ENCODE results near the gene BOC. TPM values are rescaled to one million over a fixed set of nuclear protein-coding genes. Genes with fewer than 3 reads are reported as not detected.

The BOC gene
- total and polyA plus RNA-seq, 2 donors (not counting 3 experiments of a cell fraction or from before 2014, with no cell fraction given): 0.07 TPM; not detected in 1

DNA sequence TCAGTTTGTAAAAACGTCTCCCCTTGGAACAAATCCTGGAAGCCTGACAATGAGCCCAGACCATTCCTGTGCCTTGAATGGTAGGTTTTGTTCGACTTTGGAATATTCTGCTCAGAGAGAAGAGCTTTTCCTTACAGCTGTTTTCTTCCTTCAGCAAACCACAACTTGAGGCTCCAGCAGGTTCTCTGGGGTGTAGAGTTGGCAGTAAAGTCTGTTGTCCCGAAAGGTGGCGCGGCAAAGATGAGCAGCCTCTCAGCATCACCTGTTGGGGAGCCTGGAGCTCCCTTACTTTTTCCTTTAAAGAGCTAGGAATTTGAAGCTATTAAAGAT lies 65.4 kb downstream of the BOC start:
- no peak for DNase-seq (ENCODE audit: low read depth, low spot score)
- no TSS peak for BruUV-seq (replicated peaks)
- Histone ChIP-seq H3K9me3 (replicated peaks; ENCODE audit: control insufficient read depth, insufficient read depth, low read length) (no peaks in the 10 kb centered on the region), H3K9ac (replicated peaks; ENCODE audit: extremely low read depth, insufficient read depth, low read length) (peak overlapping the region; percentile 52), H3K36me3 (ENCODE audit: control insufficient read depth in 2 of 2, extremely low read depth in 1 of 2, insufficient read depth in 2 of 2, low read length in 2 of 2) (no peaks in the 10 kb centered on the region), H3K27ac (ENCODE audit: insufficient read depth, low read depth, low read length) (peak overlapping the region; percentile 23), H3K4me2 (ENCODE audit: insufficient read depth, low read length) (peak overlapping the region; percentile 63), H2AFZ (ENCODE audit: low read depth, low read length) (peak overlapping the region; percentile 58), H3K4me1 (ENCODE audit: control insufficient read depth, extremely low read depth, insufficient read depth, low read length) (peaks cover 5% of the 10 kb centered on the region), H3K79me2 (ENCODE audit: control insufficient read depth, insufficient read depth, low read length) (no peaks in the 10 kb centered on the region), H3K27me3 (ENCODE audit: control insufficient read depth in 2 of 2, insufficient read depth in 2 of 2, low read length in 2 of 2) (peaks cover 0 to 3% of the 10 kb centered on the region in 2 experiments), H3K4me3 (replicated peaks in 1 of 3; ENCODE audit: insufficient read depth in 1 of 3, low read depth in 1 of 3, low read length in 3 of 3) (no peak overlapping the region), H3K9me1 (replicated peaks; ENCODE audit: control insufficient read depth, extremely low read depth, insufficient read depth, low read length) (no peaks in the 10 kb centered on the region), H4K20me1 (replicated peaks; ENCODE audit: control insufficient read depth, extremely low read depth, insufficient read depth, low read length) (no peaks in the 10 kb centered on the region)
- CTCF ChIA-PET: interaction anchor here (0.7 to 3.4 kb wide), 4 partner anchors 11 to 350 kb away, joined by 3 to 26 read pairs (median 3); no protein-coding TSS in a partner anchor
- POLR2A ChIA-PET: no interaction called here
- TF ChIP-seq, protein P1, sequence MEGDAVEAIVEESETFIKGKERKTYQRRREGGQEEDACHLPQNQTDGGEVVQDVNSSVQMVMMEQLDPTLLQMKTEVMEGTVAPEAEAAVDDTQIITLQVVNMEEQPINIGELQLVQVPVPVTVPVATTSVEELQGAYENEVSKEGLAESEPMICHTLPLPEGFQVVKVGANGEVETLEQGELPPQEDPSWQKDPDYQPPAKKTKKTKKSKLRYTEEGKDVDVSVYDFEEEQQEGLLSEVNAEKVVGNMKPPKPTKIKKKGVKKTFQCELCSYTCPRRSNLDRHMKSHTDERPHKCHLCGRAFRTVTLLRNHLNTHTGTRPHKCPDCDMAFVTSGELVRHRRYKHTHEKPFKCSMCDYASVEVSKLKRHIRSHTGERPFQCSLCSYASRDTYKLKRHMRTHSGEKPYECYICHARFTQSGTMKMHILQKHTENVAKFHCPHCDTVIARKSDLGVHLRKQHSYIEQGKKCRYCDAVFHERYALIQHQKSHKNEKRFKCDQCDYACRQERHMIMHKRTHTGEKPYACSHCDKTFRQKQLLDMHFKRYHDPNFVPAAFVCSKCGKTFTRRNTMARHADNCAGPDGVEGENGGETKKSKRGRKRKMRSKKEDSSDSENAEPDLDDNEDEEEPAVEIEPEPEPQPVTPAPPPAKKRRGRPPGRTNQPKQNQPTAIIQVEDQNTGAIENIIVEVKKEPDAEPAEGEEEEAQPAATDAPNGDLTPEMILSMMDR (IDR thresholded peaks at IDR 0.05; ENCODE audit: extremely low read depth in 1 of 2, insufficient read depth in 1 of 2, low read depth in 1 of 2, low read length in 2 of 2): no peak
- TF ChIP-seq POLR2A (IDR thresholded peaks at IDR 0.05; ENCODE audit: low read depth, low read length) (no peak), MYC (IDR thresholded peaks at IDR 0.05; ENCODE audit: low read depth, low read length) (no peak), GATA2 (IDR thresholded peaks at IDR 0.05; ENCODE audit: insufficient read depth, insufficient read length, low read depth, low read length) (no peak), FOS (IDR thresholded peaks at IDR 0.05; ENCODE audit: borderline replicate concordance, insufficient read depth, low read length) (no peak), EZH2 (IDR thresholded peaks at IDR 0.05; ENCODE audit: borderline replicate concordance, low read depth, low read length, severe bottlenecking) (no peak), JUN (IDR thresholded peaks at IDR 0.05; ENCODE audit: borderline replicate concordance, insufficient read depth, insufficient read length, low read depth) (no peak), POLR2AphosphoS5 (IDR thresholded peaks at IDR 0.05; ENCODE audit: insufficient read depth, low read depth, low read length) (no peak)
- TF ChIP-seq, protein P2, sequence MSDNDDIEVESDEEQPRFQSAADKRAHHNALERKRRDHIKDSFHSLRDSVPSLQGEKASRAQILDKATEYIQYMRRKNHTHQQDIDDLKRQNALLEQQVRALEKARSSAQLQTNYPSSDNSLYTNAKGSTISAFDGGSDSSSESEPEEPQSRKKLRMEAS (IDR thresholded peaks at IDR 0.05; ENCODE audit: insufficient read depth, insufficient read length): no peak
- intact Hi-C loops (cut with micrococcal nuclease) (no loop called here), dilution Hi-C loops (cut with MboI; ENCODE audit: extremely low pct_ligation_motif_present, low sequenced_read_pairs) (no loop called here)
- no peak for FAIRE-seq

Data from endothelial cell of umbilical vein (primary cell).